Epithelial cell of esophagus (primary cell): Measurements from ENCODE around the gene ALPL.

Source experiments
- DNase-seq: peaks from one replicate; pipeline ENCODE4 v3.0.0; 2010; ENCODE audit warnings: low read depth
- H3K4me3 ChIP-seq: 2 replicates; pipeline ENCODE4 v1.5.1; 2011; ENCODE audit warnings: mild to moderate bottlenecking, low read length, control low read depth
- TF ChIP-seq, protein P1 (sequence below): IDR thresholded peaks from 2 replicates; pipeline ENCODE4 v1.5.1; 2011; ENCODE audit warnings: low read depth, mild to moderate bottlenecking, low read length, control low read depth, inconsistent platforms; ENCODE audit not compliant: insufficient read depth; ENCODE audit errors: missing control alignments

Gene ALPL

DNA sequence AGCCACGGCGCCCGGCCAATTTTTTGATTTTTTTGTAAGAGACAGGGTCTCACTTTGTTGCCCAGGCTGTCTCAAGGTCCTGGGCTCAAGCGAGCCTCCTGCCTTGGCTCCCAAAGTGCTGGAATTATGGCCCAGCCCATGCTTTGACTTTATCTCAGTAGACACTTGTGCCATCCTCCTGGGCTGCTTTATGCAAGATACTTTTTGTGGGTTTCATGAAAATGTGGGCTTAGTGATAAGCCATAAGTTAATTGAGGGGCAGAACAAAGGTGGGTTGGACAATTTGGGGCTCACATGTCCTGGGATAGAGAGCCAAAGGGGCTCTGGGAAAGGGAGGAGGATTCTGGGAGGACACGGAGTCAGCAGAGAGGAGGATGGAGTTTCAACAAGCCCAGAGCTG, 22.0 kb downstream of the ALPL start:
- no peak overlapping the region for H3K4me3 ChIP-seq
- DNase-seq: no peak
- TF ChIP-seq, protein P1, sequence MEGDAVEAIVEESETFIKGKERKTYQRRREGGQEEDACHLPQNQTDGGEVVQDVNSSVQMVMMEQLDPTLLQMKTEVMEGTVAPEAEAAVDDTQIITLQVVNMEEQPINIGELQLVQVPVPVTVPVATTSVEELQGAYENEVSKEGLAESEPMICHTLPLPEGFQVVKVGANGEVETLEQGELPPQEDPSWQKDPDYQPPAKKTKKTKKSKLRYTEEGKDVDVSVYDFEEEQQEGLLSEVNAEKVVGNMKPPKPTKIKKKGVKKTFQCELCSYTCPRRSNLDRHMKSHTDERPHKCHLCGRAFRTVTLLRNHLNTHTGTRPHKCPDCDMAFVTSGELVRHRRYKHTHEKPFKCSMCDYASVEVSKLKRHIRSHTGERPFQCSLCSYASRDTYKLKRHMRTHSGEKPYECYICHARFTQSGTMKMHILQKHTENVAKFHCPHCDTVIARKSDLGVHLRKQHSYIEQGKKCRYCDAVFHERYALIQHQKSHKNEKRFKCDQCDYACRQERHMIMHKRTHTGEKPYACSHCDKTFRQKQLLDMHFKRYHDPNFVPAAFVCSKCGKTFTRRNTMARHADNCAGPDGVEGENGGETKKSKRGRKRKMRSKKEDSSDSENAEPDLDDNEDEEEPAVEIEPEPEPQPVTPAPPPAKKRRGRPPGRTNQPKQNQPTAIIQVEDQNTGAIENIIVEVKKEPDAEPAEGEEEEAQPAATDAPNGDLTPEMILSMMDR: no peak

DNA sequence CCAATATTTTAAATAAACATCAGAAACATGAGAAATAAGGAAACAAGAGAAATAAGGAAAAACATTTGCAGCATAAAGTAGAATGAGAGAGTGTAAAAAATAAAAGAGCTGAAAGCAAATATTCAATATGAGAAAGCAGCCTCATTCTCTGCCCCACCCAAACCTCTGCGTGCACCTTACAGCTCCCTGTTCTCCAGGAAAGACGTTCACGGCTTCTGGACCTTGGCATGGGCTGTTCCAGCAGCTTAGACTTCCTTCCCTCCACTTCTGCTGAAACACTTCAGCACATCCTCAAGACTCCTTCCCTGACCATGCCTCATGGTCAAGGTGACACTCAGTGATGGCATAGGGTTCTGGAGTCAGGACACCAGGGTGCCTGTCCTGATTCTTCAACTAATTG, 23.3 kb downstream of the ALPL start:
- no peak for DNase-seq
- H3K4me3 ChIP-seq: no peak overlapping the region
- TF ChIP-seq, protein P1: no peak

DNA sequence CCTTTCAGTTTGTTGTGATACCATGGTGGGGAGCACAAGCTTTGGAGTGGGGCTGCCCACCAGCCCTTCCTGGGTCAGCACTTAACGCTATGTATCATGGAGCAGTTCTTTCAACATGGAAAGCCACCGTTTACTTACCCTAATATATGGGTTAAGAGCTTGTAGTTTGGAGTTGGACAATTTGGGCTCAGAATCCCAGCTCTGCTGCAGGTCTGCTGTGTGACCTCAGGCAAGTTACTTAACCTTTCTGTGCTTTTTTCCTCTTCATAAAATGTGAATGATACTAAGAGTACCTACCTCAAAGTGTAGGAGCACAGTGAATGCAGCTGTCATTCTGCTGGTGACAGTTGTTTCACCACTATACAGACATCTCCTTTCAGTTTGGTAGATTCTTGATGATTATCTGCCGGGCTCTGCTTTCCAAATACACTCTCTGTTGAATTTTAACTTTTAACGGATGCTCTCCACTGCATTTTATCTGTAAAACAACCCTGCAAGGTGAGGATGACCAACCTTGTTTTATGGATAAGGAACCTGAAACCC, 23.8 kb downstream of the ALPL start:
- no peak overlapping the region for H3K4me3 ChIP-seq
- TF ChIP-seq, protein P1: no peak
- DNase-seq: no peak

DNA sequence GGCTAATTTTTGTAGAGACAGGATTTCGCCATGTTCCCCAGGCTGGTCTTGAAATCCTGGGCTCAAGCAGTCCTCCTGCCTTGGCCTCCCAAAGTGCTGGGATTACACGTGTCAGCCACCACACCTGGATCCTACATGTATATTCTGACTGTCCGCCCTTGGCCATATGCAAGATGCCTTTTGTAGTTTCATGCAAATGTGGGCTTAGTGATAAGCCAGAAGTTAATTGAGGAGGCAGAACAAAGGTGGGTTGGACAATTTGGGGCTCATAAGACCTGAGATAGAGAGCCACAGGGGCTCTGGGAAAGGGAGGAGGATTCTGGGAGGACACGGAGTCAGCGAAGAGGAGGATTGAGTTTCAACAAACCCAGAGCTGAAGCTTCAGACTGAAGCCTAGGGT, 24.9 kb downstream of the ALPL start:
- DNase-seq: no peak
- TF ChIP-seq, protein P1: no peak
- no peak overlapping the region for H3K4me3 ChIP-seq

DNA sequence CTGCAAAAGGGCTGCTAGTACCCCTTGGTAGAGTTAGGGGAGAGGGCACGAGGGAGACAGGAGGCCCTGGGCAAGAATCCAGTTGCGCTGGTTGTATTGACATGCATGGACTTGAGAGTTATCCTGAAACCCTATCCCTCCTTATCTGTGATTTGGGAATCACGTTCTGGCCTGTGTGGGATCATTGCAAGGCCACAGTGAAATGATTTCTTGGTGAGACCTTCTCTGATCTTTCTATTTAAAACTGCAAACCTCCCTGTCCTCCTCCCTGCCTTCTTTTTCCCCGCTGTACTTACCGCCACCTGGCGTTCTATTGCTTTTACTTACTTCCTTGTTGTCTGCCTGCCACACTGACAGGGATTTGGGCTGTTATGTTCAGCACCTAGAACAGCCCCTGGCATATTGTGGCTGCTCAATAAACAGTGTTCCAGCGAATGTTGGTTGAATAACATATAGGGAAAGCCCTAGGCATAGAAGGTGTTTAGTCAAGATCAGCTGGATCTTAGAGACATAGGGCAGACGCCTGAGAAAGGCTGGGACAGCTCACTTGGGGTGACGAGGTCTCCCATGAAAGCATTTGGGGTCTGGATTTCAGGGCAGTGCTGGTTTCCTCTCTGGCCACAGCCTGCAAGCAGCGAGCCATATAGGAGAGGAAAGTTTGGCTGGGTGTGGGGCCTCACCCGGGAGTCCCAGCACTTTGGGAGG, 25.6 kb downstream of the ALPL start:
- no peak overlapping the region for H3K4me3 ChIP-seq
- TF ChIP-seq, protein P1: peak; percentile 75
- peak; percentile 76 for DNase-seq

DNA sequence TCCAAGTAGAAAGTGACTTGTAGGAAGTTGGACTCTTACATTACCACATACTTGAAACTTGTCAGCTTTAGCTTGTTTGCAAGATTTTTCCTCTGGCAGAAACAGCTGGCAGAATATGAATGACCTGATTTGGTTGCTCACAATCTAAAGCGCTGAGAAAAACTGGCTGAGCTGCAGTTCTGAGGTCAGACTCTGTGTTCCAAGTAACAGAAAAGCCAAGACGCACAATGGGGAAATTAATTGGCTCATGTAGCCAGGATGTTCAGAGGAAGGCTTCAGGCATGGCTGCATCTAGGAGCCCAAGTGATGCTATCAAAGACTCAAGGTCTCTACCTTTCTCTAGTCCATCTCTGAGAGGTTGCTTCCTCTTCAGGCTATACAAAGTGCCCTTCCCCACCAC, 27.0 kb downstream of the ALPL start:
- no peak for DNase-seq
- TF ChIP-seq, protein P1: no peak
- no peak overlapping the region for H3K4me3 ChIP-seq

DNA sequence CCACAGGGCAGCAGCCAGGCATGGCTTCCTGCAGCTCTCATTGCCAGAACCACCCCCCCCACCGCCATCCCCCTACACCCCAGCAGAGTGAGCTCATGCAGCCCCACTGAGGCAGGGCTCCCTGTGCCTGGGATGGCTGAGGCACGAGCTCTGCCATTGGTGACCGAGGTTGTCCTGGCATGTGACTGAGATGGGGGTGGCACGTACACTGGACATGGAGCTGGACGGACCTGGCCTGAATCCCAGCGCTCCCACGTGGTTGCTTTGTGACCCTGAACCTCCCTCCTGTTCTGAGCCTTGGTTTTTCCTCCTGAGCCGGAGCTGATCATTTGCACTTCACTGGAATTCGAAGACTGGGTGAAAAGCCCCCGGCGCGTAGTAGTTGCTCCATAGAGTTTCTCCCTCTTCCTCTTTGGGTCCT, 28.3 kb downstream of the ALPL start:
- no peak for DNase-seq
- no peak overlapping the region for H3K4me3 ChIP-seq
- TF ChIP-seq, protein P1: no peak
